Muscle of leg (tissue), 11 donors: ENCODE results near the gene DYNC1H1. TPM values are rescaled to one million over a fixed set of nuclear protein-coding genes. Genes with fewer than 3 reads are reported as not detected.

Source experiments
- DNase-seq: peaks from one replicate; pipeline ENCODE4 v3.0.0; 2013
- H3K27ac ChIP-seq: one replicate; pipeline ENCODE4 v1.5.1; 2013; ENCODE audit warnings: mild to moderate bottlenecking, low read length, control low read depth
- H3K27me3 ChIP-seq: one replicate; pipeline ENCODE4 v1.6.1; 2013; ENCODE audit warnings: low read length; ENCODE audit not compliant: control insufficient read depth, insufficient read depth
- H3K36me3 ChIP-seq: one replicate; pipeline ENCODE4 v1.6.1; 2013; ENCODE audit warnings: low read length; ENCODE audit not compliant: control insufficient read depth, insufficient read depth
- H3K4me1 ChIP-seq: one replicate; pipeline ENCODE4 v1.6.1; 2013; ENCODE audit warnings: low read length; ENCODE audit not compliant: control insufficient read depth, insufficient read depth
- H3K4me3 ChIP-seq: one replicate; pipeline ENCODE4 v1.5.1; 2013; ENCODE audit warnings: low read length, control low read depth
- H3K9me3 ChIP-seq: replicated peaks from 2 replicates; pipeline ENCODE4 v1.6.1; 2013; ENCODE audit warnings: low read depth, low read length; ENCODE audit not compliant: control insufficient read depth
- WGBS: methylation state at CpG from one replicate; pipeline ENCODE4 v1.1.5; 2013; ENCODE audit warnings: missing lambda C conversion rate; ENCODE audit not compliant: insufficient coverage; 5-methylcytosine and 5-hydroxymethylcytosine counted together
- polyA plus RNA-seq, 8 donors: library from polyadenylated mRNA; unstranded; fragments of 120-200 nt; gene quantifications; one replicate each; pipeline versions ENCODE4 v1.2.1 to v1.2.3, GENCODE V29; 2013; ENCODE audit warnings: inconsistent platforms in 1 of 8, low replicate concordance in 1 of 8; ENCODE audit not compliant: insufficient read length in 8 of 8, insufficient read depth in 1 of 8
- total RNA-seq: library from RNA; stranded (reverse); fragments of 120-200 nt; gene quantifications from one replicate; pipeline ENCODE4 v1.2.4, GENCODE V29; 2013

DYNC1H1 gene
- total and polyA plus RNA-seq, 9 donors = 205 to 348 (median 264) TPM

- peaks cover 28% of the 10 kb centered on the region for H3K36me3 ChIP-seq
- WGBS = 94% methylated on average over 31 of the region's 33 CpGs
- no peak overlapping the region for H3K4me3 ChIP-seq
- H3K9me3 ChIP-seq = no peaks in the 10 kb centered on the region
- H3K4me1 ChIP-seq = peaks cover 10% of the 10 kb centered on the region
- no peak for DNase-seq
- no peak overlapping the region for H3K27ac ChIP-seq
- H3K27me3 ChIP-seq = no peaks in the 10 kb centered on the region
Observed at GRCh38 chr14:101925152-101925551, 39.2 kb upstream of the DYNC1H1 start.

GRCh38 chr14:101926085-101926484 lies 38.3 kb upstream of the DYNC1H1 start:
- no peak for DNase-seq
- Histone ChIP-seq H3K9me3 (no peaks in the 10 kb centered on the region), H3K27me3 (no peaks in the 10 kb centered on the region), H3K27ac (no peak overlapping the region), H3K4me3 (no peak overlapping the region), H3K36me3 (peaks cover 28% of the 10 kb centered on the region), H3K4me1 (peaks cover 10% of the 10 kb centered on the region)
- WGBS = 81% methylated on average over 4 of the region's 8 CpGs

GRCh38 chr14:101926620-101927019 lies 37.8 kb upstream of the DYNC1H1 start:
- Histone ChIP-seq H3K4me3 (no peak overlapping the region), H3K9me3 (no peaks in the 10 kb centered on the region), H3K4me1 (peaks cover 10% of the 10 kb centered on the region), H3K36me3 (peaks cover 26% of the 10 kb centered on the region), H3K27ac (no peak overlapping the region), H3K27me3 (no peaks in the 10 kb centered on the region)
- no CpG with 5 or more reads among the region's 5 CpGs for WGBS
- DNase-seq = no peak

GRCh38 chr14:101927859-101928258 lies 36.5 kb upstream of the DYNC1H1 start:
- Histone ChIP-seq H3K27ac (peak overlapping the region; percentile 82), H3K4me1 (peaks cover 10% of the 10 kb centered on the region), H3K36me3 (peaks cover 22% of the 10 kb centered on the region), H3K4me3 (no peak overlapping the region), H3K9me3 (no peaks in the 10 kb centered on the region), H3K27me3 (no peaks in the 10 kb centered on the region)
- WGBS = 28% methylated on average over 6 of the region's 10 CpGs
- peak; percentile 97 for DNase-seq

- Histone ChIP-seq H3K4me3 (no peak overlapping the region), H3K9me3 (no peaks in the 10 kb centered on the region), H3K4me1 (peaks cover 10% of the 10 kb centered on the region), H3K27me3 (no peaks in the 10 kb centered on the region), H3K36me3 (peaks cover 19% of the 10 kb centered on the region), H3K27ac (peak overlapping the region; percentile 82)
- 83% methylated on average over 24 of the region's 24 CpGs for WGBS
- no peak for DNase-seq
Observed at GRCh38 chr14:101928415-101928841, 35.9 kb upstream of the DYNC1H1 start.

GRCh38 chr14:101929096-101929495 lies 35.3 kb upstream of the DYNC1H1 start:
- 94% methylated on average over 10 of the region's 10 CpGs for WGBS
- H3K27ac ChIP-seq = no peak overlapping the region

GRCh38 chr14:101929946-101930345 lies 34.4 kb upstream of the DYNC1H1 start:
- no peak overlapping the region for H3K27ac ChIP-seq
- no peaks in the 10 kb centered on the region for H3K9me3 ChIP-seq
- no peak for DNase-seq

More at GRCh38 chr14:101929096-101929495, 35.3 kb upstream of the DYNC1H1 start:
- no peak overlapping the region for H3K4me3 ChIP-seq
- no peak for DNase-seq
- H3K4me1 ChIP-seq = peaks cover 10% of the 10 kb centered on the region
- peaks cover 19% of the 10 kb centered on the region for H3K36me3 ChIP-seq
- no peaks in the 10 kb centered on the region for H3K9me3 ChIP-seq
- H3K27me3 ChIP-seq = no peaks in the 10 kb centered on the region

GRCh38 chr14:101932673-101933072 lies 31.7 kb upstream of the DYNC1H1 start:
- H3K27ac ChIP-seq = no peak overlapping the region
- H3K27me3 ChIP-seq = peaks cover 3% of the 10 kb centered on the region
- H3K4me3 ChIP-seq = no peak overlapping the region
- peaks cover 10% of the 10 kb centered on the region for H3K4me1 ChIP-seq
- H3K36me3 ChIP-seq = peaks cover 10% of the 10 kb centered on the region
- no peak for DNase-seq
- H3K9me3 ChIP-seq = no peaks in the 10 kb centered on the region
- 77% methylated on average over 5 of the region's 7 CpGs for WGBS

More at GRCh38 chr14:101929946-101930345, 34.4 kb upstream of the DYNC1H1 start:
- 94% methylated on average over 8 of the region's 9 CpGs for WGBS
- Histone ChIP-seq H3K4me3 (no peak overlapping the region), H3K4me1 (peaks cover 10% of the 10 kb centered on the region), H3K27me3 (no peaks in the 10 kb centered on the region), H3K36me3 (peaks cover 17% of the 10 kb centered on the region)

- WGBS = 89% methylated on average over 12 of the region's 16 CpGs
Observed at GRCh38 chr14:101933209-101933608, 31.2 kb upstream of the DYNC1H1 start.

GRCh38 chr14:101934601-101935150 lies 29.7 kb upstream of the DYNC1H1 start:
- Histone ChIP-seq H3K36me3 (peaks cover 2% of the 10 kb centered on the region), H3K27me3 (peaks cover 6% of the 10 kb centered on the region), H3K4me1 (no peaks in the 10 kb centered on the region), H3K9me3 (no peaks in the 10 kb centered on the region), H3K4me3 (no peak overlapping the region), H3K27ac (no peak overlapping the region)
- no peak for DNase-seq
- 95% methylated on average over 14 of the region's 14 CpGs for WGBS

More at GRCh38 chr14:101933209-101933608, 31.2 kb upstream of the DYNC1H1 start:
- no peak for DNase-seq
- peaks cover 4% of the 10 kb centered on the region for H3K27me3 ChIP-seq
- no peaks in the 10 kb centered on the region for H3K9me3 ChIP-seq
- H3K27ac ChIP-seq = no peak overlapping the region
- peaks cover 6% of the 10 kb centered on the region for H3K4me1 ChIP-seq
- H3K4me3 ChIP-seq = no peak overlapping the region
- H3K36me3 ChIP-seq = peaks cover 10% of the 10 kb centered on the region
